ENCODE measurements around the gene IRF3. TPM values are rescaled to one million over a fixed set of nuclear protein-coding genes. Genes with fewer than 3 reads are reported as not detected.

Gene IRF3
- total and polyA plus RNA-seq, 2 of the 4 experiments (the other 2 are of a cell fraction), result 39.6 to 65.2 TPM

GRCh38 chr19:49658566-49659442, 6.9 kb downstream of the IRF3 start:
- Histone ChIP-seq H3K14ac (replicated peaks; ENCODE audit: low read depth, low read length) (no peak overlapping the region), H4K91ac (ENCODE audit: insufficient read depth, low read depth, low read length) (no peak overlapping the region), H2BK5ac (ENCODE audit: low read depth, low read length, poor library complexity, severe bottlenecking) (no peak overlapping the region), H3K9me1 (ENCODE audit: insufficient read depth, low read length) (peaks cover 3% of the 10 kb centered on the region; the same call in 1 of the 2 replicates), H3K27me3 (ENCODE audit: control insufficient read depth, insufficient read depth, low read length) (no peaks in the 10 kb centered on the region), H2BK120ac (ENCODE audit: low read depth, low read length) (no peak overlapping the region), H3K56ac (ENCODE audit: extremely low read depth, insufficient read depth, low read length) (no peak overlapping the region), H2AK5ac (ENCODE audit: low read depth, low read length) (no peak overlapping the region), H2AFZ (replicated peaks; ENCODE audit: low read length, poor library complexity) (no peak overlapping the region), H4K5ac (ENCODE audit: low read depth, low read length) (no peak overlapping the region), H2BK20ac (ENCODE audit: low read depth, low read length) (no peak overlapping the region), H3K23ac (ENCODE audit: low read depth, low read length) (no peak overlapping the region), H3K9me3 (ENCODE audit: control insufficient read depth, insufficient read depth, low read length) (no peaks in the 10 kb centered on the region), H3K36me3 (ENCODE audit: control insufficient read depth, insufficient read depth, low read length) (peaks cover 77% of the 10 kb centered on the region), H2BK15ac (ENCODE audit: low read depth, low read length) (no peak overlapping the region), H4K20me1 (ENCODE audit: insufficient read depth, low read length) (peaks cover 24% of the 10 kb centered on the region), H3K18ac (ENCODE audit: low read depth, low read length) (no peak overlapping the region), H3K4me1 (ENCODE audit: control insufficient read depth, insufficient read depth, low read length) (no peaks in the 10 kb centered on the region), H2AK9ac (replicated peaks; ENCODE audit: low read depth, low read length, poor library complexity) (no peak overlapping the region), H3K4me2 (ENCODE audit: low read depth, low read length) (no peak overlapping the region), H3K27ac (ENCODE audit: insufficient read depth, low read length) (no peak overlapping the region), H4K8ac (ENCODE audit: low read depth in 2 of 2, low read length in 2 of 2) (no peak overlapping the region), H3K79me1 (ENCODE audit: low read depth in 1 of 2, low read length in 2 of 2) (peaks cover 12 to 50% of the 10 kb centered on the region in 2 experiments; a peak in 2 of 4 replicates), H3K9ac (ENCODE audit: low read depth, low read length) (no peak overlapping the region), H3K4me3 (ENCODE audit: insufficient read depth, low read depth, low read length) (no peak overlapping the region), H3K4ac (ENCODE audit: low read depth, low read length) (no peak overlapping the region)
- POLR2A ChIA-PET (ENCODE audit: unreplicated experiment), result no interaction called here
- CTCF ChIA-PET, result no interaction called here
- dilution Hi-C loops (cut with HindIII; ENCODE audit: low sequenced_read_pairs, unreplicated experiment) (no loop called here), in situ Hi-C loops (cut with MboI; ENCODE audit: low sequenced_read_pairs) (no loop called here), intact Hi-C loops (cut with micrococcal nuclease) (no loop called here)
- TF ChIP-seq CHD1 (IDR thresholded peaks at IDR 0.05; ENCODE audit: low read depth, low read length), result no peak
- no peak for TF ChIP-seq MAZ (IDR thresholded peaks at IDR 0.05; ENCODE audit: borderline replicate concordance, low read depth, low read length)
- no peak for TF ChIP-seq ELK1 (IDR thresholded peaks at IDR 0.05; ENCODE audit: borderline replicate concordance, low read depth, low read length)
- no peak for TF ChIP-seq BHLHE40 (IDR thresholded peaks at IDR 0.05; ENCODE audit: low read depth, low read length)
- TF ChIP-seq USF2 (IDR thresholded peaks at IDR 0.05; ENCODE audit: low read depth, low read length), result no peak
- no peak for TF ChIP-seq RFX5 (IDR thresholded peaks at IDR 0.05; ENCODE audit: low read depth, low read length)
- no TSS peak for BruUV-seq (replicated peaks)
- WGBS, 2 experiments (ENCODE audit: extremely low coverage in 2 of 2, insufficient read length in 1 of 2), result 100% methylated on average over 3 of the region's 12 CpGs; no CpG with 5 or more reads in 1 of the 2 experiments
- DNase-seq (no peak), ATAC-seq (ENCODE audit: low read depth) (no peak)

All from IMR-90 (cell line).